NCI-H2196 treated with DMSO at 0.1 percent for 48 hours (cell line): ENCODE results near the gene MORF4L1.
"Not testable (repeated sequence)": the region's sequence is repeated elsewhere in the genome, so short reads cannot be mapped to it uniquely, and the experiment has no call there.

Source experiments
- DNase-seq: peaks from one replicate; lab custom pipeline; 2025; ENCODE audit not compliant: unreplicated experiment; lab: John Stamatoyannopoulos, UW

Gene MORF4L1, protein sequence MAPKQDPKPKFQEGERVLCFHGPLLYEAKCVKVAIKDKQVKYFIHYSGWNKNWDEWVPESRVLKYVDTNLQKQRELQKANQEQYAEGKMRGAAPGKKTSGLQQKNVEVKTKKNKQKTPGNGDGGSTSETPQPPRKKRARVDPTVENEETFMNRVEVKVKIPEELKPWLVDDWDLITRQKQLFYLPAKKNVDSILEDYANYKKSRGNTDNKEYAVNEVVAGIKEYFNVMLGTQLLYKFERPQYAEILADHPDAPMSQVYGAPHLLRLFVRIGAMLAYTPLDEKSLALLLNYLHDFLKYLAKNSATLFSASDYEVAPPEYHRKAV

DNA sequence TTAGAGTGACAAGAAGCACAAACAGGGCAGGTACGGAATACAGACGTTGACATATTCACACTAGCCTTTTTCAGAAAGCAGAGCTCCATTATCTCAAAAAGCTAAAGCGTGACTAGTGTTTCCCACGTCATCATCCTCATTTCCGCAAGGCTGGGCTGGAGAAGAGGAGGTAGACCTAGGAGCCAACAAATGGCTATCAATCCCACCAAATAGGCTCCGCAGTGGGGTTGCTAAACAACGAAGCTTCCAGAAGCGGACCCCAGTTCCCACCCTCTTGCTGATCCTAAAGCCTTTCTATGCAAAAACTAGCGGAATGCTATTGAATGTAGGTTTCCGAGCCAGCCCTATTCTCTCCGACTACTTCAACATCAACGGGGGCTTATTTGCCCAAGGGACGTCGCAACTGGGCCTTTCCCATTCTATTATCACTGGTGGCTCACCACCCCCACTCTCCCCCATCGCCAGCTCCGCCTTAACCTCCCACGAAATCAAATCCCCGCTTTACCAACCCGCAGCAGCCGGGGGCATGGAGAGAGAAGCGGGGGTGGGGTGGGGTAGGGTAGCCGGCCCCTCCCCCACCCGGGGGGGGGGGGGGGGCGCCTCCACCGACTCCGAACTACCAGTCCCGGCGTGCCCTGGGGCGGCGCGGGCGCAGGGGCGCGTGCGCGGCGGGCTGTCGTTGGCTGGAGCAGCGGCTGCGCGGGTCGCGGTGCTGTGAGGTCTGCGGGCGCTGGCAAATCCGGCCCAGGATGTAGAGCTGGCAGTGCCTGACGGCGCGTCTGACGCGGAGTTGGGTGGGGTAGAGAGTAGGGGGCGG lies at the start of gene MORF4L1:
MORF4L1 (plus strand) TSS at position 736 of the 817 bp plus-strand sequence. CDS start 128 bp downstream, outside the sequence.
- peak; percentile 60 for DNase-seq

DNA sequence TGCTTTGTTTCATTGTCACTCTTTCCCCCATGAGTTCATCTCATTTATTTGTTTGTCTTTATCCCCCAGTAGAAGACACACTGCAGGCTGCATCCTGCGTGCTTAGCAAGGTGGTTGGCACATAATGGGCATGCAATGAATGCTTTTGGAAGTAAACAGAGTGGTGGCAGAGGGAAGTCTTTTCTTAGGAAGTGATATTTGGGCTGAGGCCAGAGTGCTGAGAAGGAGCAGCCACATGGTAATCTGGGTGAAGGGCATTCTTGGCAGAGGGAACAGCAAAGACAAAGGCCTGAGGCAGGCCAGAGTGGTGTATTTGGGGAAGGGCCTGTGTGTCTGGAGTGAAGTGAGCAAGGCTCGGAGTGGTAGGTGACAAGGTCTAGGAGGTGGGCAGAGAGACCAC lies 43.8 kb upstream of the MORF4L1 start:
- no peak for DNase-seq

DNA sequence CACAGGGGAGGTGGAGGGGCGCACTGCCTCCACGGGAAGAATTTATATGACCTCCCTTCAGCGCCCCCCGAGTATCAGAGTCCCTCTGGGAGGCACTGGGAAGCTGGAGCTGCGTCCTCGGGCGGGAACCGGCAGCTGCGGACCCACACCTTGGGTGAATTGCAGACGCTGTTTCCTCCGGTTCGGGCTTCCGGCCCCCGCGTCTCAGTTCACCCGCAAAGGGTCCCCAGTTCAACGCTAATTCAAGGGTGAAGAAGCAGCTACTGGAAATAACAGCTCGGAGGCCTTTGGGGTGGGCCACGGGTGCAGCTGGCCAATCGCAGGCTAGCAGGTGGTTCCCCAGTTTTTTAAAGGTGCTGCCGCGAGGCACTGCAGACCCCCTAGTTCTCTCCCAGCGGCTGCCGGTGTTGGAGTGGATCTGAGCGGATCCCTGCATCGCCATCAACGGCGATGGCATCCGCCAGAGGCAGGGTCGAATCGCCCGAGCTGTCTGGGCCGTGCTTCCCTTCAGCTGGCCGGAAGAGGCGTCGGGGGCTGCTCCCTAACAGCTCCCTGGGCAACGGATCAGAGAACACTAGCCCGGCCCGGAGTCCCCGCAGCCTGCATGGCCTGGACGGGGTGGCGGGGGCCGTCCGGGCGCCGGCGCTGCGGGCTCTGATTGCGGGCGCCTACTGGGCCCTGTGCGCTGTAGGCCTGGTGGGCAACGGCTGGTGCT lies 42.0 kb upstream of the MORF4L1 start:
- no peak for DNase-seq

DNA sequence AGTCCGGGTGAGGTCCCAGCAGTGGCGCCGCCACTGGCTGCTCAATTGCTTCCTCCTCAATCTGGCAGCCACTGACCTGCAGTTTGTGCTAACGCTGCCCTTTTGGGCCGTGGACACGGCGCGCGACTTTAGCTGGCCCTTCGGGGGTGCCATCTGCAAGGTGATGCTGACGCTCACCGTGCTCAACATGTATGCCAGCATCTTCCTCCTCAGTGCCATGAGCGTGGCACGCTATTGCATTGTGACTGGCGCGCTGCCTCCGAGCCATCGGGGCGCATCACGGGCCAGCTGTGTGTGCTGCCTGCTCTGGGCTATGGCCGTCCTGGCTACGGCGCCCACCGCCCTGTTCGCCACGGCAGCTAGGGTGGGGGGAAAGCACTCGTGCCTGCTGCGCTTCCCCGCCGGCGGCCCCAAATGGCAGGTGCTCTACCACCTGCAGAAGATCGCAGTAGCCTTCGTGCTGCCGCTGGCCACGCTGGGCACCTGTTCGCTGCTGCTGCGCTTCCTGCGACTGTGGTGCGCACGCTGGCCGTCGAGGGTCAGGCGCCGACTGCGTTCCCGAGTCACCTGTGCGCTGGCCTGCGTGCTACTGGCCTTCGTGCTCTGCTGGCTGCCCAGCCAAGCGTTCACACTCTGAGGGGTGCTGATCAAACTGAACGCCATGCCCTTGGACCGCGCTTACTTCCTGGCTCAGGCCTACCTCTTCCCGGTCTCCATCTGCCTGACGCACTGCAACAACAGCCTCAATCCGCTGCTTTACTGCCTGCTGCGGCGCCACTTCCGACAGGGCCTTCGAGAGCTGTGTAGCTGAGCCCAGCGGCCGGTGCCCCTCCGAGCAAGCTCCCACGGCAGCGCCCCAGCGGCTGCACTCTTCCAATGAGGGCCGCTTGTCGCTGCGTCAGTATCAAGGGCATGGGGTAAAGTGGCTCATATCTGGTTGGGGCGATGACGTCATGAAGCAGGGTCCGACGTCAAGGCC lies 41.2 kb upstream of the MORF4L1 start:
- no peak for DNase-seq

DNA sequence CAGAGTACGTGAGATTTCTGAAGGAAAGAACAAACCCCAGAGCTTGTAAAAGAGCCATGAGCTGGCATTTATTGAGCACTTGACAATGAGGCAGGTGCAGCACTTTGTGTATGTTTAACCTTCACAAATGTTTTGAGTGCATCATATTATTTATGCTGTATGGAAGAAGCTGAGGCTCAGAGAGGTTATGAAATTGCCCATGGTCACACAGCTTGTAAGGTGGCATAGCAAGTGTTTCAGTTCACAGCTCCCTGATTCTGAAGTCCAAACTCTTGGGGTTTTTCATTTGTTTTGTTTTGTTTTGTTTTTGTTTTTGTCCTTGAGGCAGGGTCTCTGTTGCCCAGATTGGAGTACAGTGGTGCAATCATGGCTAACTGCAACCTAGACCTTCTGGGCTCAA lies 36.4 kb upstream of the MORF4L1 start:
- no peak for DNase-seq

DNA sequence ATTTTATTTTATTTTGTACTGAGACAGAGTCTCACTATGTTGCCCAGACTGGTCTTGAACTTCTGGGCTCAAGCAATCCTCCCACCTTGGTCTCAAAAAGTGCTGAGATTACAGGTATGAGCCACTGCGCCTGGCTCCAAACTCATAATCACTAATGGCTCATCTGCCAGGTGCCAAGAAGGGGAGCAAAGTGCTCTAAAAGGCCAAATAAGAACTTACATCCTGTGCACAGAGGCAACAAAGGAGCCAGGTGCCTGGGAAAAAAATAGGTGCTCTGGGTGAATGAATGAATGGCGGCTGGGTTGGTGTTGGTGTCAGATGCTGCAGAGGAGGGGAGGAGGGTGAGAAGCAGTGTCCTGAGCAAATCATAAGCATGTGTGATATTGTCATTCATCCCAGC lies 35.6 kb upstream of the MORF4L1 start:
- no peak for DNase-seq

DNA sequence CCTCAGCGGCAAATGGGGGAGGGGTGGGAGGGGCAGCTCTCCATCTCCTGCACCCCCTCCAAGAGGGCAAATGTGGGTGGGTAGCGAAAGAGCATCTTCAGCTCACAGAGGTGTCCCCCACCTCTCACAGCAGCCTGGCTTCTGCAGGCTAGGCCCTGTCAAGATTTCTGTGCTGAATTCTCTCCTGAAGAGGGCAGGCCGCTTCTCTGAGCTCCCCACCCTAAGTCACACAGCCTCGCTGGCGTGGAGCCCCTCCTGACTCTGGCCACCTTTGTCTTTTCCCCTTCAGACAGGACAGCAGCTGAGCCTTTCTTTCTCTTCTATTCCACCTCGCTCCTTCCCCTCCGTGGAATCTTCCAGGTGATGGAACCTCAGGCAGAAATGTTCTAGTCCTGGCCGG lies 35.1 kb upstream of the MORF4L1 start:
- DNase-seq, result no peak

DNA sequence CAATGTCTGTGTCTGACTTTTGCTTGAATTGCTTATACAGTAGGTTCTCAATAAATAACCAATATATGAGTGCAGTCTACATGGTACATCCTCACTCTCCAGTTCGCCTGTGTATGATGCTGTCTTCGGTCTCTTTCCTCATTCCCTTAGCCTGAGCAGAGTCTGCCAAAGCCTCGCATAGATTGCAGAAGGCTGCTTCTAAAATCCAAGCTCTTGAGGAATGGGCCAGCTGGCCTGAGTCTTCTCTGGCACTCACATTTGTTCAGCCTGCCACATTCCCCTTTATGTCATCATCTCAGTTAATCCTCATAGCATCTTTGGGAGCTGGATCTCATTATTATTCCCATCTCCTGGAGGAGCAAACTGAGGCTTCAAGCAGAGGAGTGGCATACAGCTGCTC lies 34.2 kb upstream of the MORF4L1 start:
- DNase-seq, result no peak

DNA sequence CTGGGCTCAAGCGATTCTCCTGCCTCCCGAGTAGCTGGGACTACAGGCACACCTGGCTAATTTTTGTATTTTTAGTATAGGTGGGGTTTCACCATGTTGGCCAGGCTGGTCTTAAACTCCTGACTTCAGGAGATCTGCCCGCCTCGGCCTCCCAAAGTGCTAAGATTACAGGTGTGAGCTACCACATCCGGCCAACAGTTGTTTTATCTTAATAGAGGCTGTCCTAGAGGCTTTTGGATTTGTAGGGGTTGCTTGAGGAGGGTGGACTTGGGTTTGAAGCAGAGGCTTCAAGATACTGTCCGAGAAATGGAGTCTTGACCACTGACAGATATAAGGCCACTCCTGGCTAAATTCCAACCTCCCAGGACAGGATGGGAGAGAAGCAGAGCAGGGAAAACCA lies 33.5 kb upstream of the MORF4L1 start:
- not testable (repeated sequence) for DNase-seq

DNA sequence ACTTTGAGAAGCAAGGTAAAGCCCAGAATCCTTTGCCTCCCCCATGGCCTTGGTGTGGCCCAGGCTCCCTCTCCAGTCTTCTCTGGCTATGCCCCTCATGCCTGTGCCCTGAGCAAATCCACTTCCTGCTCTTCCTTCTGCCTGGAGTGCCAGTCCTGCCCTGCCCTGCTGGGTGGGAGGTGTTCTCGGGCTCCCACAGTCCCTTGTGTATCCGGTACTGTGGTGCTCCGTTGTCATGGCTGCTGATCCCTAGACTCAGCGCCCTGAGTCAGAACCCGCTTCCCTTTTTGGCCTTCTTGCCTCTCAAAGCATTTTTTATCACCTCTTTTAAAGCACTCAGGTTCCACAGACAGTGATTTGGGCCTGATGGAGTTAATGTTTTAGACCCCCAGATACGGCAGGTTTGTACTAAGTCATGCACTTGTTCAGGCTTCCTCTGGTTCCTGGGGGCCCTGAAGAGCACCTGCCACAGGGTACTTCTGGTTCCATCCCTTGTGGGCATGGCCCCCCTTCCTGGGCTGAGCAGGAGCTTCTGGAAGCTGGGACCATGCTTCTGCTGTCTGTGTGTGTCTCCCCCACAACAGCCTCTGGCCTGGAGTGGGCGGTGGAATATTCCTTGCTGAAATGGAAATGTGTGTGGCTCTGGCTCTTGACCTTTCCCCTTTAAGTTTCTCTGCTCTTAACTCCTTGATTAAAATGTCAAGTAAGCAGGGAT lies 31.9 kb upstream of the MORF4L1 start:
- DNase-seq, result no peak

DNA sequence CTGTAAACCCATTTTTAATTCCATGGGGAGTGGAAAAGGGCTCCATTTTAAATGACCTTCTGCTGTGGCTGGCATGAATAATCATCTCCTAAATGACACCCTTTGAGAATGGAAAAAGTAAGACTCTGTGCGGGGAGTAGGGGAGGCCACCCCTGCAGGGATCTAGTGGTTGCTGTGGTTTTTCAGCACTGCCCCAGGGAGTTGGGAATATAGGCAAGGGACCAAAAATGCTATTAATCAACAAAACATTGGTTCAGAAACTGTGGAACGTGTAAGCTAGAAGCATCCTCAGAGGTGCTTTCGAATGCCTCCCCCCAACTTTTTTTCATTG lies 31.3 kb upstream of the MORF4L1 start:
- DNase-seq, result no peak

DNA sequence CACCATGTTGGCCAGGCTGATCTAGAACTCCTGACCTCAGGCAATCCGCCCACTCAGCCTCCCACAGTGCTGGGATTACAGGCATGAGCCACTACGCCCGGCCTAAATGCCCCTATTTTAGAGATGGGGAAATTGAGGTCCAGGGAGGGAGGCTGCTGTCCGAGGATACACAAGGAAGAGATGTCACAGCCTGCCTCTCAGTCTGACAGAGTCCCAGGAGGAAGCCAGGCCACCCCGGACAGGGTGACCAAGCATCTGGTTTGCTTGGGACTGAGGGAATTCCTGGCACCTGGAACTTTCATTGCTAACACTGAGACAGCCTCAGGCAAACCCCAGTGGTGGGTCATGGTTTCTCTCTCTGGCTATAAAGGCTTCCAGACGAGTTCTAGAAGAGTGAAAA lies 30.8 kb upstream of the MORF4L1 start:
- DNase-seq, result no peak

DNA sequence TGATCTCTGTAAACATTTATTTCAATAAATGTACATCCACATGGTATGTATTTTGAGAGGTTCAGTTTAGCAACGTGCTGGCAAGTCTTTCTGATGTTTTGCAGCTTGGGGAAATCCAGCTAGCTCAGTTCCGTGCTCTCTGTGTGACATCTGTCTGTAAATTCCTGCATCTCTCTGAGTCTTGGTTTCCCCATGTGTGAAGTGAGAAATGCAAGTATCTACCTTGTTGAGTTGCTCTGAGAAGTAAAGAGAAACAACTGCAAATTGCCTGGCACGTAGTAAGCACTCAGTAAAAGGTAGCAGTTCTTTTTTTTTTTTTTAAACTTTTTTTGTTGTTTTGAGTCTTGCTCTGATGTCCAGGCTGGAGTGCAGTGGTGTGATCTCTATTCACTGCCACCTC lies 30.2 kb upstream of the MORF4L1 start:
- DNase-seq, result no peak

DNA sequence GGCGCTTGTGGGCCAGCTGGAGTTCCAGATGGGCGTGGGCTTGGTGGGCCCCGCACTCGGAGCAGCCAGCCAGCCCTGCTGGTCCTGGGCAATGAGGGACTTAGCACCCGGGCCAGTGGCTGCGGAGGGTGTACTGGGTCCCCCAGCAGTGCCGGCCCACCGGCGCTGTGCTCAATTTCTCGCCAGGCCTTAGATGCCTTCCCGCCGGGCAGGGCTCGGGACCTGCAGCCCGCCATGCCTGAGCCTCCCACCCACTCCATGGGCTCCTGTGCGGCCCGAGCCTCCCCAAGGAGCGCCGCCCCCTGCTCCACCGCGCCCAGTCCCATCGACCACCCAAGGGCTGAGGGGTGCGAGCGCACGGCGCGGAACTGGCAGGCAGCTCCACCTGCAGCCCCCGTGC lies 25.8 kb upstream of the MORF4L1 start:
- DNase-seq, result not testable (repeated sequence)

DNA sequence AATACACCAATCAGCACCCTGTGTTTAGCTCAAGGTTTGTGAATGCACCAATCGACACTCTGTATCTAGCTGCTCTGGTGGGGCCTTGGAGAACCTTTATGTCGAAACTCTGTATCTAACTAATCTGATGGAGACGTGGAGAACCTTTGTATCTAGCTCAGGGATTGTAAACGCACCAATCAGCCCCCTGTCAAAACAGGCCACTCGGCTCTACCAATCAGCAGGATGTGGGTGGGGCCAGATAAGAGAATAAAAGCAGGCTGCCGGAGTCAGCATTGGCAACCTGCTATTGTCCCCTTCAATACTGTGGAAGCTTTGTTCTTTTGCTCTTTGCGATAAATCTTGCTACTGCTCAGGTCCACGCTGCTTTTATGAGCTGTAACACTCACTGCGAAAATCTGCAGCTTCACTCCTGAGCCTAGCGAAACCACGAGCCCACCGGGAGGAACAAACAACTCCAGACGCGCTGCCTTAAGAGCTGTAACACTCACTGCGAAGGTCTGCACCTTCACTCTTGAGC lies 25.2 kb upstream of the MORF4L1 start:
- DNase-seq, result not testable (repeated sequence)

DNA sequence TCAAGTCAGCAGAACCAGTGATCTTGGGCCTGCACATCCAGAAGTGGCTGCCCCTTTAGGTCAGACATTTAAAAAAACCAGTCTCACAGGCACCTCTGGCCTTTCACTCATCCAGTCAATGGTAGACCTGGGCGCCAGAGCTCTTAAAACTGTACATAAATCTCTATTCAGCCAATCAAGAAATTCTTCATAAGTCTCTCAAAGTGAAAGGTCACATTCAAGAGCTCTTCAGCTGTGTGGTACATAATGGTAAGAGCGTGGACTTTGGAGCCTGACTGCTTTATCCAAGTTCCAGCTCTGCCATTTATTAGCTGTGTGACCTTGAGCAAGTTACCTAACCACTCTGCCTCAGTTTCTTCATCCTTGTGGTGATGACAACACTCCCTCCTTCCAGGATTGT lies 22.3 kb upstream of the MORF4L1 start:
- no peak for DNase-seq

DNA sequence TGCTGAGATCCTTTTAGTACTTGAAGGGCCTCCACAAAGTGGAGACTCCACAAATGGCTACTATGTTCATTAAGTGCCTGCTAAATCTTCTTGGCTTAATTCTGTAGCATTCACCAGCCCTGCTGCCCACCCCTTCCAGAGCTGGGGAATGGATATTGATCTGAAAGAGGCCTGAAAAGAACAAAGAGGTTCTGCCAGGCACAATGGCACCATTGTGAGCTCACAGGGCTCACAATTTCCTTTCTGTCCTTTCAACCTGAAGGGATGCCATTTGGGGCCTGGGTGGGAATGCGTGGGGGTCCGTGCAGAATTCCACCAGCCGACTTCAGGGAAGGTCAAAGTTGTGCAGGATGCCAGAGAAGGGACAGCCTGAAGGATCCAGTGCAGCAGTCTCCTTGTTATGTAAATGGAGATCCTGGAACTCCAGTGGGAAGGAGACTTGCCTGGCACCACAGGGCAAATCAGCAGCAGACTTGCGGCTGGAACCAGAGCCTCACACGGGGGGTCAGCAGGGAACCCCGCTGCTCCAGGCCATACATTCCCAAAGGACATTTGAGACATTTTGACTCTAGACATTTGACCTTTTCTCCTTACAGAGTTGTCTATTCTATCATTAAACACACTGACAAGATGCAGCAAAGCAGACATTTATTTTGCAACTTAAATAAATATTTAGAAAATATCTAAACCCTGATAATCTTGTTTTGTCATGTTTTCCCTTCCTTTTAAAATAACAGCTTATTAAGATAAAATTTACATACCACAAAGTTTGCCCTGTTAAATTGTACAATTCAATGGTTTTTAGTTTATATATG lies 21.5 kb upstream of the MORF4L1 start:
- DNase-seq, result no peak

DNA sequence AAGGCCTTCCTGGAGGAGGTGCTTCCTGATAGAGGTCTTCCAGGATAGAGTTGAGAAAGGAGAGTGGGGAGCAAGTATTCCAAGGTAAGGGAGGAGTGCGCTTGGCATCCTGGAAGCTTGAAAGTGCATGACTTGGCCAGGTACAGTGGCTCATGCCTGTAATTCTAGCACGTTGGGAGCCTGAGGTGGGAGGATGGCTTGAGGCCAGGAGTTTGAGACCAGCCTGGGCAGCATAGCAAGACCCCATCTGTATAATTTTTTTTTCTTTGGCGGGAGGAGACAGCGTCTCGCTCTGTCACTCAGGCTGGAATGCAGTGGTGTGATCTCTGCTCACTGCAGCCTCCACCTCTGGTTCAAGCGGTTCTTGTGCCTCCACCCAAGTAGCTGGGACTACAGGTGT lies 19.2 kb upstream of the MORF4L1 start:
- no peak for DNase-seq

DNA sequence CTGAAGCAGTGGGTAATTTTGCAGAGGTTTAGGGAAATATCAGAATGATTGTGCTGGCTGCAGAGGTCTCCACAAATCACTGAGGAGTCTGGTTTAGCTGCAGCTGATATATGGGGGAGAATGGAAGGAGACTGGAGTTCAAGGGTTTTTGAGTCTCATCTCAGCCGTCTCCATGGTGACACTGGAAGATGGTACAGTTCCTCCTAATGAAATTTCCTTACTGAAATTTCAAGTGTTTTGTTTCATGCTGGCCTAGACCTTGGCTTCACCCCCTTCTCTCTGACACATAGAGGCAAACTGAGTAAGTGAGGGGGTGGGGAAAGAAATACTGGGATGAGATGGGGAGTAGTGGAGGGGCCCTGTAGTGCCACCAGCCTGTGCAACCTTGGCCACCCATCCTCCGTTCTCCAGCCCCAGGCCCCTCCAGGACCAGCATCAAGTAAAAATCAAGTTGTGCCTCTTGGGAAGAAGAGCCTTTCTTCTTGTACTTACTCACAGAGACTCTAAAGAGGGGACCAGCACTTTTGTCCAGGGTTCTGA lies 17.8 kb upstream of the MORF4L1 start:
- no peak for DNase-seq
